HepG2 (cell line): Measurements from ENCODE around the gene ZC3H18. TPM values are rescaled to one million over a fixed set of nuclear protein-coding genes. Genes with fewer than 3 reads are reported as not detected.

Experiments
- ATF7 ChIP-seq, 2 experiments: fragments of 450-650 bp in 1 of 2; sonication (generic) in 1 of 2; formaldehyde crosslinking in 1 of 2; IDR thresholded peaks; 2 replicates each; pipeline versions ENCODE4 v1.4.0 to v1.6.1; 2016 to 2020; ENCODE audit warnings: antibody characterized with exemption in 1 of 2, mild to moderate bottlenecking in 1 of 2, missing genetic modification reagents in 1 of 2
- CENPBD1 ChIP-seq: sonication (generic); formaldehyde crosslinking; IDR thresholded peaks from 2 replicates; pipeline ENCODE4 v1.8.0; 2022; ENCODE audit warnings: missing genetic modification reagents, low read depth, mild to moderate bottlenecking, borderline replicate concordance
- GFI1 ChIP-seq: sonication (generic); formaldehyde crosslinking; IDR thresholded peaks from 2 replicates; pipeline ENCODE4 v1.5.0; 2020; ENCODE audit warnings: missing genetic modification reagents, mild to moderate bottlenecking, borderline replicate concordance
- HES4 ChIP-seq: sonication (generic); formaldehyde crosslinking; IDR thresholded peaks from 2 replicates; pipeline ENCODE4 v1.9.0; 2021; ENCODE audit warnings: mild to moderate bottlenecking, missing genetic modification reagents, borderline replicate concordance
- NCOA2 ChIP-seq: sonication (generic); formaldehyde crosslinking; IDR thresholded peaks from 2 replicates; pipeline ENCODE4 v1.8.0; 2022; ENCODE audit warnings: inconsistent platforms
- SRSF4 ChIP-seq: fragments of 200-400 bp; formaldehyde crosslinking; IDR thresholded peaks from one replicate; pipeline ENCODE4 v1.6.1; 2018; ENCODE audit warnings: mild to moderate bottlenecking, low read depth, low read length, moderate library complexity; ENCODE audit not compliant: poor library complexity, severe bottlenecking
- SUZ12 ChIP-seq: fragments of 150-350 bp; IDR thresholded peaks from 2 replicates; pipeline ENCODE4 v1.6.1; 2014; ENCODE audit warnings: low read depth, low read length
- TBL1XR1 ChIP-seq: fragments of 150-350 bp; IDR thresholded peaks from 2 replicates; pipeline ENCODE4 v1.6.1; 2014; ENCODE audit warnings: borderline replicate concordance, low read length; ENCODE audit not compliant: partially characterized antibody
- ZBTB40 ChIP-seq, 2 experiments: fragments of 450-650 bp in 1 of 2; sonication (generic) in 1 of 2; formaldehyde crosslinking in 1 of 2; IDR thresholded peaks; 2 replicates each; pipeline versions ENCODE4 v1.6.1 to v1.8.0; 2016 to 2022; ENCODE audit warnings: antibody characterized with exemption in 1 of 2, mild to moderate bottlenecking in 1 of 2, missing genetic modification reagents in 1 of 2
- ZNF207 ChIP-seq: fragments of 450-650 bp; IDR thresholded peaks from 2 replicates; pipeline ENCODE4 v1.6.1; 2016; ENCODE audit warnings: antibody characterized with exemption, borderline replicate concordance
- ZNF7 ChIP-seq: IDR thresholded peaks from 2 replicates; pipeline ENCODE4 v1.6.1; 2016; ENCODE audit warnings: missing biosample characterization, missing genetic modification reagents
- polyA plus RNA-seq, 8 experiments: library from polyadenylated mRNA; depleted of rRNA in 3 of 8; stranded (reverse) in 7 of 8; unstranded in 1 of 8; fragments of >200 nt; fragmentation: Illumina TruSeq in 4 of 8; extraction: Trizol in 4 of 8; gene quantifications; 2 replicates each; pipeline versions ENCODE4 v1.2.1 to v1.2.3, GENCODE V29; 2011 to 2016; ENCODE audit warnings: low read depth in 4 of 8, missing spikeins in 1 of 8, mixed read lengths in 1 of 8; ENCODE audit not compliant: insufficient read depth in 1 of 8
- total RNA-seq, 5 experiments: library from RNA; depleted of rRNA; stranded (reverse); fragments of >200 nt; fragmentation: Illumina TruSeq; extraction: Trizol; gene quantifications; 2 replicates each; pipeline ENCODE4 v1.2.3, GENCODE V29; 2016; ENCODE audit warnings: low read depth in 1 of 5
- TF ChIP-seq, protein P1 (sequence below): sonication (generic); formaldehyde crosslinking; IDR thresholded peaks from 2 replicates; pipeline ENCODE4 v1.4.0; 2020; ENCODE audit warnings: missing genetic modification reagents
- TF ChIP-seq, protein P2 (sequence below): sonication (generic); formaldehyde crosslinking; IDR thresholded peaks from 2 replicates; pipeline ENCODE4 v1.8.1; 2023; ENCODE audit warnings: mild to moderate bottlenecking, inconsistent platforms, moderate library complexity, missing genetic modification reagents, borderline replicate concordance

The ZC3H18 gene
- total and polyA plus RNA-seq, 2 of the 13 experiments (the other 11 are each of a cell fraction or from before 2014, with no cell fraction given) = 11.2 to 27.4 TPM

- TF ChIP-seq, protein P1, sequence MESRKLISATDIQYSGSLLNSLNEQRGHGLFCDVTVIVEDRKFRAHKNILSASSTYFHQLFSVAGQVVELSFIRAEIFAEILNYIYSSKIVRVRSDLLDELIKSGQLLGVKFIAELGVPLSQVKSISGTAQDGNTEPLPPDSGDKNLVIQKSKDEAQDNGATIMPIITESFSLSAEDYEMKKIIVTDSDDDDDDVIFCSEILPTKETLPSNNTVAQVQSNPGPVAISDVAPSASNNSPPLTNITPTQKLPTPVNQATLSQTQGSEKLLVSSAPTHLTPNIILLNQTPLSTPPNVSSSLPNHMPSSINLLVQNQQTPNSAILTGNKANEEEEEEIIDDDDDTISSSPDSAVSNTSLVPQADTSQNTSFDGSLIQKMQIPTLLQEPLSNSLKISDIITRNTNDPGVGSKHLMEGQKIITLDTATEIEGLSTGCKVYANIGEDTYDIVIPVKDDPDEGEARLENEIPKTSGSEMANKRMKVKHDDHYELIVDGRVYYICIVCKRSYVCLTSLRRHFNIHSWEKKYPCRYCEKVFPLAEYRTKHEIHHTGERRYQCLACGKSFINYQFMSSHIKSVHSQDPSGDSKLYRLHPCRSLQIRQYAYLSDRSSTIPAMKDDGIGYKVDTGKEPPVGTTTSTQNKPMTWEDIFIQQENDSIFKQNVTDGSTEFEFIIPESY (CRISPR knock-in tag) = peak; percentile 78; the same call in 1 of the 2 replicates
- TF ChIP-seq SRSF4 (no peak), NCOA2 (CRISPR knock-in tag) (no peak), ZNF207 (no peak), HES4 (no peak), ATF7 (IDR thresholded peaks at IDR 0.05) (no peak), ATF7 (CRISPR knock-in tag; IDR thresholded peaks at IDR 0.05) (no peak), GFI1 (CRISPR knock-in tag) (no peak), CENPBD1 (CRISPR knock-in tag) (no peak), SUZ12 (no peak; the same call in 1 of the 2 replicates), ZBTB40 (IDR thresholded peaks at IDR 0.05) (no peak), ZBTB40 (CRISPR knock-in tag; IDR thresholded peaks at IDR 0.05) (no peak; the same call in 1 of the 2 replicates), ZNF7 (CRISPR knock-in tag) (no peak), TBL1XR1 (no peak)
- TF ChIP-seq, protein P2, sequence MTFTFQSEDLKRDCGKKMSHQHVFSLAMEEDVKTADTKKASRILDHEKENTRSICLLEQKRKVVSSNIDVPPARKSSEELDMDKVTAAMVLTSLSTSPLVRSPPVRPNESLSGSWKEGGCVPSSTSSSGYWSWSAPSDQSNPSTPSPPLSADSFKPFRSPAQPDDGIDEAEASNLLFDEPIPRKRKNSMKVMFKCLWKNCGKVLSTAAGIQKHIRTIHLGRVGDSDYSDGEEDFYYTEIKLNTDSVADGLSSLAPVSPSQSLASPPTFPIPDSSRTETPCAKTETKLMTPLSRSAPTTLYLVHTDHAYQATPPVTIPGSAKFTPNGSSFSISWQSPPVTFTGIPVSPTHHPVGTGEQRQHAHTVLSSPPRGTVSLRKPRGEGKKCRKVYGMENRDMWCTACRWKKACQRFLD (CRISPR knock-in tag) = no peak
Measured at GRCh38 chr16:88527186-88527936, 42.8 kb upstream of the ZC3H18 start (continued).
